Omental fat pad (tissue), 4 donors: ENCODE results near the gene ASAP3. TPM values are rescaled to one million over a fixed set of nuclear protein-coding genes. Genes with fewer than 3 reads are reported as not detected.
A peak's percentile ranks its signal among the peaks of the same experiment; 100 is the strongest.

Experiments
- ATAC-seq: fragments of 150-250 bp; one replicate; pipeline ENCODE4 v1.9.1; 2016; ENCODE audit warnings: mild to moderate bottlenecking, moderate library complexity; ENCODE audit not compliant: low FRiP score
- DNase-seq: peaks from one replicate; pipeline ENCODE4 v3.0.0-alpha.2; 2019; ENCODE audit warnings: low spot score
- total RNA-seq, 4 donors: library from RNA; depleted of rRNA; stranded (reverse); fragments of >200 nt; gene quantifications; one replicate each; pipeline ENCODE4 v1.1.0, GENCODE V29; 2016
- TF ChIP-seq, protein P1 (sequence below), 3 donors: fragments of 450-650 bp; IDR thresholded peaks; one replicate each; pipeline ENCODE4 v1.5.1; 2016 to 2017; ENCODE audit warnings: antibody characterized with exemption in 3 of 3, mild to moderate bottlenecking in 3 of 3, moderate library complexity in 2 of 3

The ASAP3 gene
- total RNA-seq, 4 donors from 2014 or later = 30.6 to 71.7 (median 36.7) TPM

- peak; percentile 78 for ATAC-seq
- TF ChIP-seq, protein P1, sequence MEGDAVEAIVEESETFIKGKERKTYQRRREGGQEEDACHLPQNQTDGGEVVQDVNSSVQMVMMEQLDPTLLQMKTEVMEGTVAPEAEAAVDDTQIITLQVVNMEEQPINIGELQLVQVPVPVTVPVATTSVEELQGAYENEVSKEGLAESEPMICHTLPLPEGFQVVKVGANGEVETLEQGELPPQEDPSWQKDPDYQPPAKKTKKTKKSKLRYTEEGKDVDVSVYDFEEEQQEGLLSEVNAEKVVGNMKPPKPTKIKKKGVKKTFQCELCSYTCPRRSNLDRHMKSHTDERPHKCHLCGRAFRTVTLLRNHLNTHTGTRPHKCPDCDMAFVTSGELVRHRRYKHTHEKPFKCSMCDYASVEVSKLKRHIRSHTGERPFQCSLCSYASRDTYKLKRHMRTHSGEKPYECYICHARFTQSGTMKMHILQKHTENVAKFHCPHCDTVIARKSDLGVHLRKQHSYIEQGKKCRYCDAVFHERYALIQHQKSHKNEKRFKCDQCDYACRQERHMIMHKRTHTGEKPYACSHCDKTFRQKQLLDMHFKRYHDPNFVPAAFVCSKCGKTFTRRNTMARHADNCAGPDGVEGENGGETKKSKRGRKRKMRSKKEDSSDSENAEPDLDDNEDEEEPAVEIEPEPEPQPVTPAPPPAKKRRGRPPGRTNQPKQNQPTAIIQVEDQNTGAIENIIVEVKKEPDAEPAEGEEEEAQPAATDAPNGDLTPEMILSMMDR (IDR thresholded peaks at IDR 0.05) = no peak
- DNase-seq = no peak
These were observed 13.5 kb downstream of the ASAP3 start for GRCh38 chr1:23470282-23471070.

GRCh38 chr1:23469372-23469982 lies 14.5 kb downstream of the ASAP3 start:
- ATAC-seq (no peak), DNase-seq (no peak)
- TF ChIP-seq, protein P1 (IDR thresholded peaks at IDR 0.05) = no peak

DNA sequence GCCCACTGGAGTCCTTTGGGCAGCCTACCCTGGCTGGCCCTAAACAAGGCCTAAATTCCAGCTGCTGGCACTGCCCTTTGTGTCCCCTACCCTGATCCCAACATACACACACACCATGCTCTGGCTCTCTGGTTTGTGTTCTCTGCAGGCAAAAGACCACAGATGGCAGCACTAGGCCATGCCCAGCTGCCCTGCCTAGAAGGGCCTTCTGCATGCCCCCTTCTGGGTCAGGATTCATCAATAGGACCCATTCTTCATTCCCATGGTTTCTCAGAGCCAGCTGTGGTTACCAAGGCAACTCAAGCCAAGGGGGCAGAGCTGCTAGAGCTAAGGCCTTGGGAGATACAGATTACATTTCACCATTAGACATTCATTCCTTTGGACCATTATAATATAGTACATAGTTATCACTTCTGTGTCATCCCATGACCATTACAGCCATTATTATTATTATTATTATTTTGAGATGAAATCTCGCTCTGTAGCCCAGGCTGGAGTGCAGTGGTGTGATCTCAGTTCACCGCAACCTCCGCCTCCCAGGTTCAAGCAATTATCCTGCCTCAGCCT lies 17.5 kb downstream of the ASAP3 start:
- ATAC-seq = no peak
- no peak for DNase-seq
- TF ChIP-seq, protein P1 (IDR thresholded peaks at IDR 0.05) = no peak

- no peak for DNase-seq
- TF ChIP-seq, protein P1 (IDR thresholded peaks at IDR 0.05) = no peak
- no peak for ATAC-seq
These were observed 20.7 kb downstream of the ASAP3 start for GRCh38 chr1:23463286-23463685.

DNA sequence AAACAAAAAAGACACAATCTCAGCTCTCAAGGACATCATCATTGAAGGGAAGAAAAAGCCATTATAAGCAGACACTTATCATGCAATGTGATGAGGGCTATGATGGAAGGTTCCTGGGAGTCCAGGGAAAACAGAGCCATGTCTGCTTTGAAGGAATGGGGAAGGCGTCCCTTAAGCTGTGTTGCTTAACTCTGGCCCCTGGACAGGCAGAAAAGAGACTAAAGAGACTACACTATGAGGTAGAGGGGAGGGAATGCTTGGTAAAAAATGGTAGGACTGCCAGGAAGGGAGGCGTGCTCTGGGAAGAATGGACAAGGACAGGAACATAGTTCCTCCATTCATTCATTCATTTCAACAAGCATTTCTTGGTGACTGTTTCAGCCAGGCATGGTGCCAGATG lies 21.2 kb downstream of the ASAP3 start:
- ATAC-seq = no peak
- TF ChIP-seq, protein P1 (IDR thresholded peaks at IDR 0.05) = no peak

DNA sequence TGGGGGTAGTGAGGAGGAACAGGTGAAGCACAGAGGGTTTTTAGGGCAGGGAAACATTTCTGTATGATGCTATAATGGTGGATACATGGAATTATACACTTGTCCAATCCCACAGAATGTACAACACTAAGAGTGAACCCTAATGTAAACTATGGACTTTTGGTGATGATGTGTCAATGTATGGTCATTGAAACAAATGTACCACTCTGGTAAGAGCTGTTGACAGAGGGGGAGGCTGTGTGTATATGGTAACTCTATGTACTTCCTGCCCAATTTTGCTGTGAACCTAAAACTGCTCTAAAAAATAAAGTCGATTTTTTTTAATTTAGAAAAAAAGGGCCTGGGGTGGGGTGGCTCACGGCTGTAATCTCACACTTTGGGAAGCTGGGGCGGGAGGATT lies 22.9 kb downstream of the ASAP3 start:
- TF ChIP-seq, protein P1 (IDR thresholded peaks at IDR 0.05) = no peak
- ATAC-seq = no peak
- DNase-seq = no peak

More for the DNA sequence above, 21.2 kb downstream of the ASAP3 start:
- DNase-seq = no peak
